ENCODE results near the gene IFNB1.
A peak's percentile ranks its signal among the peaks of the same experiment; 100 is the strongest.

IFNB1 gene

DNA sequence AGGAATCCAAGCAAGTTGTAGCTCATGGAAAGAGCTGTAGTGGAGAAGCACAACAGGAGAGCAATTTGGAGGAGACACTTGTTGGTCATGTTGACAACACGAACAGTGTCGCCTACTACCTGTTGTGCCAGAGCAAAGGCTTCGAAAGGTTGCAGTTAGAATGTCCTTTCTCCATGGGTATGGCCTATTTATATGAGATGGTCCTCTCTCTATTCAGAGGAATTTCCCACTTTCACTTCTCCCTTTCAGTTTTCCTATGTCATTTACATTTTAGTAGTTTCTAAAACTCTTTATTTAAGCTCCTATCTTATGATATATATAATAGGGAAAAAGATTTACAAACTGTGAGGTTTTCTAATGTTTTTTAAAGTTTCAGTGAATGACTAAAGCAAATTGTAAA lies at the start of gene IFNB1:
Gene IFNB1, minus strand, starts transcription at position 162 of the 400 bp plus-strand sequence. Its CDS starts 73 bp downstream, at position 89.
- DNase-seq = no peak

DNA sequence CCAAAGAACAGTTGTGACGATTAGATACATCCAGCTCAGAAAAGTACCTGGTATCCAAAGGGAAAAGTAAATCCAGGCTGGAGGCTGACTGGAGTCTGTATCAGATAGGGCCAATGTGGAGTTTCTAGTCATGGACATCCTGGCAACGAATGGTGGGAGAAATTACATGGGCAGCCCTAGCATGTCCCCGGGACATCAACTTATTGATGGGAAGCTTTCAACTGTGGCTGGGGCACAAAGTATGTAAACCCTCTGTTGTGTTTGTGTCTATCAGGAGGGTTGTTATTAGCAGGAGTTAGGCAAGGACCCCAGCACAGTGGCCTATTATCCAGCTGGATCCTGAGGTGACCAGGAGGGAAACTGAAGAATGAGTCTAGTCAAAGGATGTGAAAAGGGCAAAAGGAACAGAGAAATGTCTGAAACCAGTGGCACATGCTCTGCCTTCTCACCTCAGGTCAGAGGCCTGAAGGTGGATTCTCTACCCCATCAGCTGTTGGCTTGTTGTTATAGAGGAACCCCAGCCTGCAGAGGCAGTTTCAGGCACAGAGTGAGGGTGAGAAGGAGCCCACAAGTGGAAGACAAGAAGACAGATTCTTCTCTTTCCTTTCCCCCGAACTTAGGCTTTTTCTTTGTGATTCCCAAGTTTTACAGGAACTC lies 44.0 kb upstream of the IFNB1 start:
- DNase-seq = no peak

GRCh38 chr9:21121079-21121478 lies 43.3 kb upstream of the IFNB1 start:
- DNase-seq = no peak

DNA sequence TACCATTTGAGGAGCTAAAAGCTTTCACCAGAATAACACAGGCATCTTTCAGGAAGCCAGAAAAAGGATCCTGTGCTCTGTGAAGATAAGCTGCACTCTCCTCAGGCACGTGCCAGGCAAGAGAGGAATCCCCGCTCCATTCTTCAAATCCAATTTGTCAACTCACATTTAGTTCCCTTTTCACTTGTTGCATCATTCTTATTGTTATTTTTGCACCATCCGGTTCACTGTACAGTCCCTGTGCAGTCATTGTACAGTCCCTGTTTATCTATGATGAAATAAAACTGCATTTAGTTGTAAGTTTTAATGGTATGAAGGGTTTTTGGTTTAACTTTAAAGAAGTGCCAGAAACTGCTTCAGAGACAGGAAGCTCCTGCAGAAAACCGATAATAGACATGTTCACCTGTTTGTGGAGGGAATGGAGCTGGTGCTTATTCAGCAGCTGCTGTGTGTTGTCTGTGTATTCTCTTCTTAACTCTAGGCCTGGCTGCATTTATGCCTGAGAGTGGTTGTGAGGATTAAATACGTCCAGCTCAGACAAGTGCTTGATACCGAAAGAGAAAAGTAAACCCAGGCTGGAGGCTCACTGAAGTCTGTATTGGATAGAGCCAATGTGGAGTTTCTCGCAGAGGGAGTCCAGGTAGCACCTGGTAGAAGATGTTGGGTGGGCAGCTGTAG lies 41.5 kb upstream of the IFNB1 start:
- DNase-seq = peak; percentile 94

GRCh38 chr9:21114311-21114710 lies 36.6 kb upstream of the IFNB1 start:
- no peak for DNase-seq

GRCh38 chr9:21110708-21111576 lies 33.2 kb upstream of the IFNB1 start:
- peak; percentile 76 for DNase-seq

DNA sequence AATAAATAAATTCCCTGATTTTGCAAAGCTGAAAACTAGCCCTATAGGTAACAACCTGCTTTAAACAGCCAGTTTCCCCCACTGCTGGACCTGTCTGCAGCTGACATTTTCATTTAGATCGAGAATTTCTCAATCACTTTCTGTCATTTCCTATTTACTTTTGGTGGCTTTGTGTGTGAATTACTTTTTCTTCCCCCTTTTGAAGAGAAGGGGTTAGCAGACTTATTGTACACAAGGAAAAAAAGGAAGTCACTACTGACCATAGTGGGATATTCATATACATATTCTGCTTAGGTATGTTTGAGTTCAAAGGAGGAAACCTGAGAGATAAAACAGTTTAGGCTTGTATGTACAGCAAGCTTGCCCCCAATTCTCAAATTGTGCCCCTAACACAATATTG lies 27.0 kb upstream of the IFNB1 start:
- peak; percentile 61 for DNase-seq

- DNase-seq = no peak
These were observed 24.6 kb upstream of the IFNB1 start for GRCh38 chr9:21102305-21102704.

DNA sequence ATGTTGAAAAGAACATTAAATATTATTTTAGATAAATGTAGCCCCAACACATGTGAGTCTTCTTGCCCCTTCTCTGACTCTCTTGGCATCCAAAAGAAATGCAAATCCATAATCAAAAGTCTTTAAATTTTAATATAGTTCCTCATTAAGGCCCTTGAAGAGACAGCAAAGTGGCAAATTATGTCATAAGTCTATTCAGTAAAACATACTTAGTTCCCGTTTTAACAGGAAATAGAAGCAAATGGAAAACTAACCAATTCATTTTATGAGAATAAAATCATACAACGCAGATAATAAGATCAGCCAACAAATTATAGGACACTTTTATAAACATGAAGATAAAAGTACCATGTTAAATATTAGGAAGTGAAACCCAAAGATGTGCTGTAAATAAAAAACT lies 20.1 kb upstream of the IFNB1 start:
- DNase-seq = no peak

- peak; percentile 70 for DNase-seq
These were observed 19.1 kb upstream of the IFNB1 start for GRCh38 chr9:21096901-21097255.

DNA sequence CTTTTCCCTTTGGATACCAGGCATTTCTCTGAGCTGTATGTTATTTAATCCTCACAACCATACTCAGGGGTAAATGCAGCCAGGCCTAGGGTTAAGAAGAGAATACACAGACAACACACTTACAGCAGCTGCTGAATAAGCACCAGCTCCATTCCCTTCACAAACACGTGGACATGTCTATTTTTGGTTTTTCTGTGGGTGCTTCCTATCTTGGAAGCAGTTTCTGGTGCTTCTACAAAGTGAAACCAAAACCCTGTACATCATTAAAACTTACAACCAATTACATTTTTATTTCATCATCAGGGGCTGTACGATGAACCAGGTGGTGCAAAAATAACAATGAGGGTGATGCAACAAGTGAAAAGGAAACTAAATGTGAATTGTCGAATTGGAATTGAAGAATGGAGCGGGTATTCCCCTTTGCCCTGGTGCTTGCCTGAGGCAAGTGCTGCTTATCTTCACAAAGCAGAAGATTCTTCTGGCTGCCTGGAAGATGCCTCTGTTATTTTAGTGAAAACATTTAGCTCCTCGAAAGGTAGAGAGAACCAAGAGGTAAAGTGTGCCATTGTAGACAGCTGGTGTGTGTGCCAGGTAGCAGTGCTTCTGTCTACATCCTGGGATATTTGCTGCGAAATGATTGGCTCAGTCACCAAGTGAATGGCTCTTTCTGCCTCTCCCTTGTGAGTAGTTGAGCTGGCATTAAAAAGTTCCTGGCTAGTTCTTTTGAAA lies 18.6 kb upstream of the IFNB1 start:
- peak; percentile 93 for DNase-seq

- DNase-seq = peak; percentile 31
These were observed 17.8 kb upstream of the IFNB1 start for GRCh38 chr9:21095561-21095960.

- no peak for DNase-seq
These were observed 8.8 kb upstream of the IFNB1 start for GRCh38 chr9:21086538-21086937.

DNA sequence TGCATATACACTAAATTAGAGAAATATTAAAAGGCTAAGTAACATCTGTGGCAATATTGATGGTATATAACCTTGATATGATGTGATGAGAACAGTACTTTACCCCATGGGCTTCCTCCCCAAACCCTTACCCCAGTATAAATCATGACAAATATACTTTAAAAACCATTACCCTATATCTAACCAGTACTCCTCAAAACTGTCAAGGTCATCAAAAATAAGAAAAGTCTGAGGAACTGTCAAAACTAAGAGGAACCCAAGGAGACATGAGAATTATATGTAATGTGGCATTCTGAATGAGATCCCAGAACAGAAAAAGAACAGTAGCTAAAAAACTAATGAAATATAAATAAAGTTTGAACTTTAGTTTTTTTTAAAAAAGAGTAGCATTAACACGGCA lies 7.3 kb upstream of the IFNB1 start:
- DNase-seq = no peak

DNA sequence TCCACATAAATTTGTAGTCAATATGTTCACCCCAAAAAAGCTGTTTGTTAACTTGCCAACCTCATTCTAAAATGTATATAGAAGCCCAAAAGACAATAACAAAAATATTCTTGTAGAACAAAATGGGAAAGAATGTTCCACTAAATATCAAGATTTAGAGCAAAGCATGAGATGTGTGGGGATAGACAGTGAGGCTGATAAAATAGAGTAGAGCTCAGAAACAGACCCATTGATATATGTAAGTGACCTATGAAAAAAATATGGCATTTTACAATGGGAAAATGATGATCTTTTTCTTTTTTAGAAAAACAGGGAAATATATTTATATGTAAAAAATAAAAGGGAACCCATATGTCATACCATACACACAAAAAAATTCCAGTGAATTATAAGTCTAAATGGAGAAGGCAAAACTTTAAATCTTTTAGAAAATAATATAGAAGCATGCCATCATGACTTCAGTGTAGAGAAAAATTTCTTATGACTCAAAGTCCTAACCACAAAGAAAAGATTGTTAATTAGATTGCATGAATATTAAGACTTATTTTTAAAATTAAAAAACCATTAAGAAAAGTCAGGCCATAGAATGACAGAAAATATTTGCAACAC lies 6.6 kb upstream of the IFNB1 start:
- DNase-seq = no peak

DNA sequence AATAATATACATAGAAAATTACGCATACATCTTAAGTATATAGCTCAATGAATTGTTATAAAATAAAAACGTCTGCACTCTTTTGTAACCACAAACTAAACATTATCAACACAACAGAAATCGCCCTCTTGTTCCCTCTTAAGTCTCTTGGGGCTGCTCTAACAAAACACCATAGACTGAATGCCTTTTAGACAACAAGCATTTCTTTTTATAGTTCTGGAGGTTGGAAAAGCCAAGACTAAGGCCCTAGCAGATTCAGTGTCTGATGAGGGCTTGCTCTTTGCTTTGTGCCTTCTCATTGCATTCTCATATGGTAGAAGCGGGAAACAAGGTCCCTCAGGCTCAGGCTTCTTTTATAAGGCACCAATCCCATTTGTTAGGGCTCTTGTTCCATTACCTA lies 4.9 kb upstream of the IFNB1 start:
- DNase-seq = peak; percentile 23

- DNase-seq = peak; percentile 75
These were observed 4.3 kb upstream of the IFNB1 start for GRCh38 chr9:21081999-21082398.

GRCh38 chr9:21081451-21081850 lies 3.7 kb upstream of the IFNB1 start:
- DNase-seq = peak; percentile 37

DNA sequence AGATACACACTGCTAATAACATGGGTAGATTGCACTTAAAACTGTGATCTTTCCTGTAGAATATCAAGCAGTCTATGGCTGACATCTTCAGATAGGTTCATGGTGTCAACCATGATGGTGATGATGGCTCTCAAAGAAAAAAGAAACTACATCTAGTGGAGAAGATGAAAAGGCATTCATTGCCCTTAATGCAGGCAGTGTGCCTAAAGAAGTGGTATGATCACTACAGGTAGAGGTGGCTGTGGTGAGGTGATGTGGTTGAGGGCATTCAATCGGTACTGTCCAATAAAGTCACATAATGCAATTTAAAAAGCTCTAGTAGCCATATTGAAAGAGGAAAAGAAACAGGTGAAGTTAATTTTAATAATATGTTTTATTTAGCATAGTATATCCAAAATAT lies 3.1 kb upstream of the IFNB1 start:
- DNase-seq = no peak

- DNase-seq = peak; percentile 67
These were observed 960 bp upstream of the IFNB1 start for GRCh38 chr9:21078702-21079101.

GRCh38 chr9:21075484-21075883 lies 2.3 kb downstream of the IFNB1 start:
- peak; percentile 3 for DNase-seq

DNA sequence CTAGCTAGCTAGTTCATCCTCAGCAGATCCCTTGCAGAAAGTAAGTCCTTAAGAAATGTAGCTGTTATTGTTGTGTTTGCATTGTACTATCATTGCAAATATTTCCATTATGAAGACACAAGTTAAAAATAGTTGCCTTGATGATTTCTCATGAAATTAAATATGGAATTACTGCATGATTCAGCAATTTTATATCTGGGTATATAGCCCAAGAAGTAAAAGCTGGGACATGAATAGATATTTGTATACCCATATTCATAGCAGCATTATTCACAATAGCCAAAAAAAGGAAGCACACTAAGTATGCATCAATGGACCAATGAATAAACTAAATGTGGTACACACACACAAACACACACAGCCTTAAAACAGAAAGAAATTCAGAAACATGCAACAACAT lies 6.8 kb downstream of the IFNB1 start:
- no peak for DNase-seq

GRCh38 chr9:21070171-21070571 lies 7.6 kb downstream of the IFNB1 start:
- DNase-seq = peak; percentile 74

Data from OCI-M1 (cell line).